ENCODE data around the gene JMJD6.

- TF ChIP-seq CTCF (conservative IDR thresholded peaks at IDR 0.05 in 1 of 2, IDR thresholded peaks at IDR 0.05 in 1 of 2; ENCODE audit: extremely low read depth in 1 of 2, insufficient read depth in 1 of 2, low read depth in 1 of 2, low read length in 2 of 2) = no peak
- no peak for TF ChIP-seq EZH2 (IDR thresholded peaks at IDR 0.05; ENCODE audit: borderline replicate concordance, low read length)
These were observed 7.9 kb upstream of the JMJD6 start for GRCh38 chr17:76734080-76734840.
